RWPE1 (cell line): ENCODE results near the gene TNFRSF6B.
"Not testable (repeated sequence)": the region's sequence is repeated elsewhere in the genome, so short reads cannot be mapped to it uniquely, and the experiment has no call there.

ENCODE experiments used
- CTCF ChIA-PET: fragments of 350-600 bp; sonication (Branson Sonifier 250); formaldehyde crosslinking; extraction: SDS; loops from one replicate; lab custom pipeline; 2021; lab: Yijun Ruan, JAX
- POLR2A ChIA-PET: fragments of 400-600 bp; formaldehyde crosslinking; extraction: SDS; loops from one replicate; lab custom pipeline; 2020; ENCODE audit warnings: antibody characterized with exemption; ENCODE audit not compliant: low non-redundant PET; lab: Yijun Ruan, JAX
- DNase-seq: peaks from one replicate; pipeline ENCODE4 v3.0.0; 2012; ENCODE audit warnings: low spot score
- H3K27ac ChIP-seq: fragments of 450-650 bp; 2 replicates; pipeline ENCODE4 v1.5.1; 2017
- TF ChIP-seq, protein P1 (sequence below): fragments of 450-650 bp; conservative IDR thresholded peaks from 2 replicates; pipeline ENCODE4 v1.5.1; 2017; ENCODE audit warnings: low read depth, mild to moderate bottlenecking

The TNFRSF6B gene

DNA sequence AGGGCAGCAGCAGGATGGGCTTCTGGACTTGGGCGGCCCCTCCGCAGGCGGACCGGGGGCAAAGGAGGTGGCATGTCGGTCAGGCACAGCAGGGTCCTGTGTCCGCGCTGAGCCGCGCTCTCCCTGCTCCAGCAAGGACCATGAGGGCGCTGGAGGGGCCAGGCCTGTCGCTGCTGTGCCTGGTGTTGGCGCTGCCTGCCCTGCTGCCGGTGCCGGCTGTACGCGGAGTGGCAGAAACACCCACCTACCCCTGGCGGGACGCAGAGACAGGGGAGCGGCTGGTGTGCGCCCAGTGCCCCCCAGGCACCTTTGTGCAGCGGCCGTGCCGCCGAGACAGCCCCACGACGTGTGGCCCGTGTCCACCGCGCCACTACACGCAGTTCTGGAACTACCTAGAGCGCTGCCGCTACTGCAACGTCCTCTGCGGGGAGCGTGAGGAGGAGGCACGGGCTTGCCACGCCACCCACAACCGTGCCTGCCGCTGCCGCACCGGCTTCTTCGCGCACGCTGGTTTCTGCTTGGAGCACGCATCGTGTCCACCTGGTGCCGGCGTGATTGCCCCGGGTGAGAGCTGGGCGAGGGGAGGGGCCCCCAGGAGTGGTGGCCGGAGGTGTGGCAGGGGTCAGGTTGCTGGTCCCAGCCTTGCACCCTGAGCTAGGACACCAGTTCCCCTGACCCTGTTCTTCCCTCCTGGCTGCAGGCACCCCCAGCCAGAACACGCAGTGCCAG, at the start of gene TNFRSF6B:
TNFRSF6B (plus strand) TSS at position 25 of the 729 bp plus-strand sequence; CDS start at position 141, 116 bp downstream.
- CTCF ChIA-PET = interaction anchor here (0.6 to 1.8 kb wide), 3 partner anchors 9 to 159 kb away, joined by 3 to 7 read pairs (median 7); partner anchors contain the start of gene PTK6
- POLR2A ChIA-PET = interaction anchor here (0.6 to 1.0 kb wide), 3 partner anchors 10 to 175 kb away, joined by 3 to 4 read pairs (median 4); no protein-coding TSS in a partner anchor
- TF ChIP-seq, protein P1, sequence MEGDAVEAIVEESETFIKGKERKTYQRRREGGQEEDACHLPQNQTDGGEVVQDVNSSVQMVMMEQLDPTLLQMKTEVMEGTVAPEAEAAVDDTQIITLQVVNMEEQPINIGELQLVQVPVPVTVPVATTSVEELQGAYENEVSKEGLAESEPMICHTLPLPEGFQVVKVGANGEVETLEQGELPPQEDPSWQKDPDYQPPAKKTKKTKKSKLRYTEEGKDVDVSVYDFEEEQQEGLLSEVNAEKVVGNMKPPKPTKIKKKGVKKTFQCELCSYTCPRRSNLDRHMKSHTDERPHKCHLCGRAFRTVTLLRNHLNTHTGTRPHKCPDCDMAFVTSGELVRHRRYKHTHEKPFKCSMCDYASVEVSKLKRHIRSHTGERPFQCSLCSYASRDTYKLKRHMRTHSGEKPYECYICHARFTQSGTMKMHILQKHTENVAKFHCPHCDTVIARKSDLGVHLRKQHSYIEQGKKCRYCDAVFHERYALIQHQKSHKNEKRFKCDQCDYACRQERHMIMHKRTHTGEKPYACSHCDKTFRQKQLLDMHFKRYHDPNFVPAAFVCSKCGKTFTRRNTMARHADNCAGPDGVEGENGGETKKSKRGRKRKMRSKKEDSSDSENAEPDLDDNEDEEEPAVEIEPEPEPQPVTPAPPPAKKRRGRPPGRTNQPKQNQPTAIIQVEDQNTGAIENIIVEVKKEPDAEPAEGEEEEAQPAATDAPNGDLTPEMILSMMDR = peak; percentile 10; the same call in 1 of the 2 replicates
- DNase-seq = no peak
- peak within 1 kb of the TSS; percentile 97 for H3K27ac ChIP-seq

DNA sequence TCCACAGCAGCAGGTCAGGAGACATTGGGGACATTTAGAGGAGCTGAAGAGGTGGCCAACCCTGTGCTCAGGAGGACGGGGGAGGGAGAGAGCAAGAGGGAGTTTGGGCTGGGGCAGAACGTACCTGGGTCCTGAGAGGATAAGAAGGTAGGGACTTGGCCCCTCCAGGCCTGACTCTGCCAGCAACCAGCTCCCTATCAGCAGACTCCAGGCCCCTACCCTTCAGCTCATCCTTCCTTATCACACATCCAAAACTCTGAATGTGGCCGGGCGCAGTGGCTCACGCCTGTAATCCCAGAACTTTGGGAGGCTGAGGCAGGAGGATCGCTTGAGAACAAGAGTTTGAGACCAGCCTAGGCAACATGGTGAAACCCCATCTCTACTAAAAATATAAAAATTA, 48.3 kb upstream of the TNFRSF6B start:
- no peak for DNase-seq
- H3K27ac ChIP-seq = peak overlapping the region; percentile 42
- TF ChIP-seq, protein P1 = no peak
- CTCF ChIA-PET = interaction anchor here (0.7 kb wide), 1 partner anchor 58 kb away, joined by 3 read pairs; no protein-coding TSS in a partner anchor
- POLR2A ChIA-PET = no interaction called here

DNA sequence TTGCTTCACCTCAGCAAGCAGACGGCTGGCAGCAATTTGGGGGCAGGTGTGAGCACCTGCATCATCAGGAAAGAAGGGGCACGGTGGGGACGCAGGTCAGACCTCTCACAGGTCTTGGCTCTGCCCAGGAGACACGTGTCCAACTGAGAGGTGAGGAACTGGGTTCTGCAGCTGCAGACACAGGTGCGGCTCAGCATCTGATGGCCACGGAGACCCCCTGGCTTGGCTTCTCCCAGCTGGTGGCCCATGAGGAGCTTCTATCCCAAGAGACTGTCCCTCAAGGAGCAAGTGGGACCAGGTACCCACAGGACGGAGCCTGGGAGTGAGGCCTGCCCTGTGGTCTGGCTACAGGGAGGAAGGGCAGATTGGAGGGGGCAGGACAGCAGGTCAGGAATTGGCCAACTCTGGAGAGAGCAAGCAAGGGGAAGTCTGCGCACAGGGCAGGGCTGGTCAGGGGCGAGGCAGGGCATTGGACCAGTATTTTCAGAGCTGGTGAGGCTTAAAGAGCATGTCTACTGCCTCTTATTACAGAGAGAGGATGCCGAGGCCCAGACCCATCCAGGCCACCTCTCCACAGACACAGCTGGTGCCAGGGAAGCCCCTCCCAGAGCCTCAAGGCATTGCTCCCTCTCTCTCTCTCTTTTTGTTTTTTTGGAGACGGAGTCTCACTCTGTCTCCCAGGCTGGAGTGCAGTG, 47.4 kb upstream of the TNFRSF6B start:
- CTCF ChIA-PET = interaction anchor here (0.7 to 0.8 kb wide), 2 partner anchors 57 to 108 kb away, joined by 3 to 4 read pairs; no protein-coding TSS in a partner anchor
- TF ChIP-seq, protein P1 = no peak
- POLR2A ChIA-PET = no interaction called here
- peak overlapping the region; percentile 42 for H3K27ac ChIP-seq
- no peak for DNase-seq

DNA sequence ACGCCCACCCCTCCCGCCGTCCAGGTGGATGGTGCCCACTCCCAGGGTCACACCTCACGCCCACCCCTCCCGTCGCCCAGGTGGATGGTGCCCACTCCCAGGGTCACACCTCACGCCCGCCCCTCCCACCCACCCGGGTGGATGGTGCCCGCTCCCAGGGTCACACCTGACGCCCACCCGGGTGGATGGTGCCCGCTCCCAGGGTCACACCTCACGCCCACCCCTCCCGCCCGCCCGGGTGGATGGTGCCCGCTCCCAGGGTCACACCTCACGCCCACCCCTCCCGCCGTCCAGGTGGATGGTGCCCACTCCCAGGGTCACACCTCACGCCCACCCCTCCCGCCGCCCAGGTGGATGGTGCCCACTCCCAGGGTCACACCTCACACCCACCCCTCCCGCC, 46.0 kb upstream of the TNFRSF6B start:
- POLR2A ChIA-PET, H3K27ac ChIP-seq, DNase-seq, CTCF ChIA-PET: not testable (repeated sequence)

DNA sequence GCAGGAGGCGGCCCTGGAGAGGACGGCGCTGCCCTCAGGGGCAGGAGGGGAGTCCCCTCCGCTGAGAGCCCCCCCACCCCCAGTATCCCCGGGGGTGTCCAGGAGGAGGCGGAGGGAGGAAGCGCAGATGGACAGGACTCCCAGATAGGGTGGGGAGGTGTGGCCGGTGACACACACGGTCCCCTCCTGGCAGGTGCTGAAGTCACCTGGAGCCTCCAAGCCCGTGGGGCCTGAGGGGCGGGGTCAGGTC, 44.6 kb upstream of the TNFRSF6B start:
- H3K27ac ChIP-seq = peak overlapping the region; percentile 89
- TF ChIP-seq, protein P1 = no peak
- DNase-seq = no peak
- ChIA-PET POLR2A (no interaction called here), CTCF (interaction anchor here (0.6 to 0.9 kb wide), 3 partner anchors 35 to 343 kb away, joined by 3 to 5 read pairs (median 4); no protein-coding TSS in a partner anchor)

DNA sequence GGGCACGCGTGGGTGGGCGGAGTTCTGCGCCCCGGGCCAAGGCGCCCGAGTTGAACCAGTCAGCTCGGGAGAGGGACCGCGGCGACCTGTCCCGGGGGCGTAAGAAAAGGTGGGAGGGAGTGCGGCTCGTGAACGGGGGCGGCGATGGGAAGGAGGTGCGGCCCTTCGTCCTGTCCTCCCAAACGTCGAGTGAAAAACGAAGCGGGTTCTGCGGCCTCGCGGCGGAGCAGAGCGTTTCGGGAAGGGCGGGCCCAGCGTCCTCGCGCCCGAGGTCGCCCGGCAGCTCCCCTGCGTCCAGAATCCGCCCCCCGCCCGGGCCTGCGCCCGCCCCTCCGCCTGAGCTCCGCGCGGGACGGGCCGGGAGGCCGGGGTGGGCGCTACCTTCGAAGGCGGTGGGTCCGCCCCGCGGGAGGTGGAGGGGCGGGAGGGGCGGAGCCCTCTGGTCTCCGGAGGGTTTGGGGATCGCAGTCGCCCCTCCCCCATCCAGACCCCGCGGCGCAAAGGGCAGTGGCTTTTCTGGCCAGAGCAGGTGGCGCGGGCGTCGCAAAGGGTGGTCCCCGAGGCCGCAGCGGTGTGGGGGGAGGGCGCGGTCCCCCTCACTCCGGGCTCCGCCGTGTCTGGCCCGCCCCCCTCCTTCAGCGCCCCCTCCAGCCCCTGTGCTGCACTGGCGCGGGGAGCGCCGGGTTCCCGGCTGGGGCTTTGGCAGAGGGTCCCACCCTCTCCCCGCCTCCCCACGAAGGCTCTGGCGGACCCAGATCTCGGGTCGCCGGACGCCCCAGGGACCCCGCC, 44.1 kb upstream of the TNFRSF6B start:
- ChIA-PET CTCF (interaction anchor here (0.6 to 0.9 kb wide), 3 partner anchors 35 to 343 kb away, joined by 3 to 5 read pairs (median 4); no protein-coding TSS in a partner anchor), POLR2A (interaction anchor here (0.5 kb wide), 1 partner anchor 24 kb away, joined by 10 read pairs; no protein-coding TSS in a partner anchor)
- TF ChIP-seq, protein P1 = no peak; the same call in 1 of the 2 replicates
- H3K27ac ChIP-seq = peak overlapping the region; percentile 89
- no peak for DNase-seq
